ENCODE measurements around the gene CDC42BPB. TPM values are rescaled to one million over a fixed set of nuclear protein-coding genes. Genes with fewer than 3 reads are reported as not detected.

Gene CDC42BPB
- total RNA-seq, 1 experiment from 2014 or later: 103 TPM

DNA sequence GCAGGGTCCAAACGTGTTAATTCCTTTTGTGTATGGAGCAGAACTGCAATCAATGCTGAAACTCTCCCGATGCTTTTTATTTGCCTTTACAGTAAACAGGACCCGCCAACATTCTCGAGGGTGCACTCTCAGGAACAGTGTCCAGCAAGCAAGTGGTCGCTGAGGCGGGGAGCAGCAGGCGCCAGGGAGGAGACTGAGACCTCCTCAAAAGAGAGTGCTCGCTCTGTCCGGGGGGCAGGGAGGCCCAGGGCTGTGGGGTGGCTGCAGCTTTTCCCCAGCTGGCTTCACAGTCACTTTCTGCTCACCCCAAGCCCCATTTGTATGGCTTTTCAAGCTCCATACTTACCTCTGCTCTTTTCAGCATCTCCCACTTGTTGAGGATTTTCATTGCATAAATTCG is 49.2 kb downstream of the CDC42BPB start:
- Mint-ChIP-seq H3K4me1 (no peaks in the 10 kb centered on the region), H3K27me3 (ENCODE audit: low read depth) (no peaks in the 10 kb centered on the region), H3K4me3 (no peak overlapping the region), H3K36me3 (ENCODE audit: insufficient read depth in 1 of 3, low read depth in 3 of 3) (peaks cover 12 to 63% (median 37%) of the 10 kb centered on the region in 3 experiments; a peak in 6 of 7 replicates), H3K27ac (no peak overlapping the region), H3K9me3 (no peaks in the 10 kb centered on the region)
- Histone ChIP-seq H3K14ac (ENCODE audit: insufficient read depth, low read length) (no peak overlapping the region), H3T11ph (ENCODE audit: low read length) (no peak overlapping the region), H3K79me2 (ENCODE audit: insufficient read depth, low read length) (peaks cover 5% of the 10 kb centered on the region; the same call in 1 of the 2 replicates), H2BK12ac (ENCODE audit: insufficient read length, low read depth, low read length) (no peak overlapping the region), H2BK15ac (ENCODE audit: low read depth, low read length) (no peak overlapping the region), H2BK120ac (ENCODE audit: low read depth, low read length, poor library complexity, severe bottlenecking) (no peak overlapping the region), H3K18ac (ENCODE audit: insufficient read length, low read depth, low read length) (no peak overlapping the region), H3K9ac (ENCODE audit: extremely low read depth, insufficient read length, low read length) (no peak overlapping the region), H3K23me2 (ENCODE audit: insufficient read length, low read depth, low read length, poor library complexity, severe bottlenecking) (no peaks in the 10 kb centered on the region), H4K8ac (replicated peaks; ENCODE audit: insufficient read length, low read depth, low read length) (no peak overlapping the region), H2BK20ac (ENCODE audit: low read depth, low read length, poor library complexity, severe bottlenecking) (no peak overlapping the region), H4K20me1 (ENCODE audit: control insufficient read depth, insufficient read depth, insufficient read length) (no peaks in the 10 kb centered on the region), H3K23ac (ENCODE audit: insufficient read length, low read depth, low read length) (no peak overlapping the region), H2AK5ac (ENCODE audit: insufficient read length, low read length) (no peak overlapping the region), H3K4ac (ENCODE audit: low read depth, low read length) (no peak overlapping the region), H3K4me1 (ENCODE audit: insufficient read depth, low read length) (no peaks in the 10 kb centered on the region), H2BK5ac (ENCODE audit: insufficient read length, low read length) (no peak overlapping the region), H3K4me2 (ENCODE audit: insufficient read depth, insufficient read length, low read length) (no peak overlapping the region), H3K56ac (ENCODE audit: insufficient read length, low read depth, low read length) (no peak overlapping the region), H3K27me3 (ENCODE audit: insufficient read depth, low read length) (no peaks in the 10 kb centered on the region), H4K91ac (ENCODE audit: insufficient read length, low read depth, low read length) (no peak overlapping the region), H4K5ac (ENCODE audit: insufficient read length, low read depth, low read length) (no peak overlapping the region), H3K79me1 (ENCODE audit: insufficient read depth, low read depth, low read length, poor library complexity, severe bottlenecking) (peaks cover 8% of the 10 kb centered on the region), H3K27ac (ENCODE audit: insufficient read length, low read depth, low read length) (no peak overlapping the region), H2AFZ (ENCODE audit: low read length) (no peak overlapping the region), H3K9me3 (ENCODE audit: control insufficient read depth, low read depth, low read length) (no peaks in the 10 kb centered on the region)
- TF ChIP-seq CTCF (conservative IDR thresholded peaks at IDR 0.05): no peak
- WGBS (ENCODE audit: extremely low coverage, insufficient read length, low lambda C conversion rate): no CpG with 5 or more reads among the region's 10 CpGs
- no peak for DNase-seq

All from H9 (cell line).